NCI-H345 (cell line): ENCODE results near the gene CTNNAL1.
"Not testable (repeated sequence)": the region's sequence is repeated elsewhere in the genome, so short reads cannot be mapped to it uniquely, and the experiment has no call there.

Source experiments
- DNase-seq: peaks from one replicate; lab custom pipeline; 2025; lab: John Stamatoyannopoulos, UW

Gene CTNNAL1

GRCh38 chr9:109012876-109013678 lies at the start of gene CTNNAL1:
CTNNAL1 (minus strand) TSS chr9:109013499; CDS start chr9:109013442, 57 bp downstream.
- DNase-seq, result peak; percentile 92

- DNase-seq, result no peak
Measured at GRCh38 chr9:109062543-109062942, 49.2 kb upstream of the CTNNAL1 start.

GRCh38 chr9:109060191-109060590 lies 46.9 kb upstream of the CTNNAL1 start:
- DNase-seq, result no peak

GRCh38 chr9:109053121-109053520 lies 39.8 kb upstream of the CTNNAL1 start:
- DNase-seq, result not testable (repeated sequence)

- DNase-seq, result no peak
Measured at GRCh38 chr9:109052416-109052815, 39.1 kb upstream of the CTNNAL1 start.

- no peak for DNase-seq
Measured at GRCh38 chr9:109051733-109052132, 38.4 kb upstream of the CTNNAL1 start.

GRCh38 chr9:109050444-109050843 lies 37.1 kb upstream of the CTNNAL1 start:
- no peak for DNase-seq

GRCh38 chr9:109048822-109049221 lies 35.5 kb upstream of the CTNNAL1 start:
- no peak for DNase-seq

GRCh38 chr9:109047259-109047658 lies 34.0 kb upstream of the CTNNAL1 start:
- DNase-seq, result no peak

- DNase-seq, result no peak
Measured at GRCh38 chr9:109046346-109046745, 33.0 kb upstream of the CTNNAL1 start.

GRCh38 chr9:109043578-109043977 lies 30.3 kb upstream of the CTNNAL1 start:
- no peak for DNase-seq

- DNase-seq, result no peak
Measured at GRCh38 chr9:109040571-109040970, 27.3 kb upstream of the CTNNAL1 start.

GRCh38 chr9:109039539-109039938 lies 26.2 kb upstream of the CTNNAL1 start:
- DNase-seq, result no peak

- DNase-seq, result no peak
Measured at GRCh38 chr9:109037946-109038715, 24.8 kb upstream of the CTNNAL1 start.

GRCh38 chr9:109036744-109037680 lies 23.7 kb upstream of the CTNNAL1 start:
- no peak for DNase-seq

- DNase-seq, result no peak
Measured at GRCh38 chr9:109035684-109036423, 22.6 kb upstream of the CTNNAL1 start.

- no peak for DNase-seq
Measured at GRCh38 chr9:109033941-109034700, 20.8 kb upstream of the CTNNAL1 start.

GRCh38 chr9:109031241-109031640 lies 17.9 kb upstream of the CTNNAL1 start:
- DNase-seq, result no peak

GRCh38 chr9:109030426-109030825 lies 17.1 kb upstream of the CTNNAL1 start:
- no peak for DNase-seq

- no peak for DNase-seq
Measured at GRCh38 chr9:109028457-109028856, 15.2 kb upstream of the CTNNAL1 start.

- no peak for DNase-seq
Measured at GRCh38 chr9:109027176-109027575, 13.9 kb upstream of the CTNNAL1 start.
